Cardiac muscle cell (in vitro differentiated cells and primary cell): ENCODE data around the gene SRR. TPM values are rescaled to one million over a fixed set of nuclear protein-coding genes. Genes with fewer than 3 reads are reported as not detected.
"Not testable (repeated sequence)": the region's sequence is repeated elsewhere in the genome, so short reads cannot be mapped to it uniquely, and the experiment has no call there.

Experiments
- DNase-seq, 2 donors: peaks; one replicate each; pipeline versions ENCODE4 v3.0.0 to v3.0.0-alpha.2; 2010 to 2017; ENCODE audit warnings: low read depth in 1 of 2, low spot score in 1 of 2
- H3K27ac ChIP-seq: fragments of 200-600 bp; sonication (generic); 2 replicates; pipeline ENCODE4 v1.5.1; 2016
- H3K27me3 ChIP-seq: fragments of 200-600 bp; sonication (generic); 2 replicates; pipeline ENCODE4 v1.6.0; 2016; ENCODE audit warnings: control low read depth
- H3K36me3 ChIP-seq: fragments of 200-600 bp; sonication (generic); 2 replicates; pipeline ENCODE4 v1.5.1; 2016; ENCODE audit warnings: control low read depth
- H3K4me1 ChIP-seq: fragments of 200-600 bp; sonication (generic); 2 replicates; pipeline ENCODE4 v1.8.1; 2017; ENCODE audit warnings: low read depth, mild to moderate bottlenecking, mixed run types
- H3K4me3 ChIP-seq: fragments of 200-600 bp; sonication (generic); 2 replicates; pipeline ENCODE4 v1.5.1; 2016; ENCODE audit warnings: mild to moderate bottlenecking
- H3K9me3 ChIP-seq: fragments of 200-600 bp; sonication (generic); 2 replicates; pipeline ENCODE4 v1.5.1; 2017; ENCODE audit warnings: low read depth, mild to moderate bottlenecking, control low read depth
- polyA plus RNA-seq: library from polyadenylated mRNA; unstranded; fragments of >200 nt; fragmentation: Nextera tagmentation; extraction: Ambion mirVana; gene quantifications from 2 replicates; pipeline ENCODE4 v1.2.1, GENCODE V29; 2016
- total RNA-seq: library from RNA; depleted of rRNA; stranded (reverse); fragments of >200 nt; gene quantifications from 2 replicates; pipeline ENCODE4 v1.2.3, GENCODE V29; 2016
- TF ChIP-seq, protein P1 (sequence below): IDR thresholded peaks from 2 replicates; pipeline ENCODE4 v1.5.1; 2012; ENCODE audit warnings: low read depth, mild to moderate bottlenecking, low read length

Gene SRR
- total and polyA plus RNA-seq, 2 experiments from 2014 or later = 27.7 to 49.9 TPM

DNA sequence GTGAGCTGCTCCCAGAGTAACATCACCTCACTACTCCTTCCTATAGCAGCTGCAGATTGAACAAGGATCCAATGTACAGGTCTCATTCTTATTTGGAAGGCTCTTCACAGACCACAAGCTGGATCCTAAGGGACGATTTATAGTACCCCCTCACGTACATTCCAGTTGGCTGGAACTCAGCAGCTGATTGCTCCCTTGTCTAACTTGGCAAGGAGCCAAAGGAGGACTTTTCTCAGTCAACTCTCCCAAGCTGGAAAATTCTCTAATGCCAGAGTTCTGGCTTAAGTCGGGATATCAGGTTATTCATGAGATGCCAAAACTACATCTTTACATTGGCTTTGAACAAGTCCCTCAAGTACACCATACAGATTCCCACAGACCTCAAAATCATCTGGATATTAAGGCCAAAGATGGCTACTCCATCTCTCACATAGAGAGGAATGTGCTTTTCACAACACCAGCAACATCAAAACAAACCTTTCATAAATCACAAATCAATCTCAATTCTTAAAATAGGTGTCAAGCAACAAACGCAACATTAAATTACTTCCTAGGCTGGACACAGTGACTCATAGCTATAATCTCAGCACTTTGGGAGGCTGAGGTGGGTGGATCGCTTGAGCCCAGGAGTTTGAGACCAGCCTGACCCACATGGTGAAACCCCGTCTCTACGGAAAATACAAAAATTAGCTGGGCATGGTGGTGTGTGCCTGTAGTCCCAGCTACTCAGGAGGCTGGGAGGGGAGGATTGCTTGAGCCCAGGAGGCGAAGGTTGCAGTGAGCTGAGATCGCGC, 39.5 kb upstream of the SRR start:
- Histone ChIP-seq H3K4me1 (peaks cover 27% of the 10 kb centered on the region), H3K27me3 (no peaks in the 10 kb centered on the region), H3K9me3 (no peaks in the 10 kb centered on the region), H3K4me3 (no peak overlapping the region), H3K27ac (no peak overlapping the region), H3K36me3 (no peaks in the 10 kb centered on the region)
- peak; percentile 52 to 58 for DNase-seq
- TF ChIP-seq, protein P1, sequence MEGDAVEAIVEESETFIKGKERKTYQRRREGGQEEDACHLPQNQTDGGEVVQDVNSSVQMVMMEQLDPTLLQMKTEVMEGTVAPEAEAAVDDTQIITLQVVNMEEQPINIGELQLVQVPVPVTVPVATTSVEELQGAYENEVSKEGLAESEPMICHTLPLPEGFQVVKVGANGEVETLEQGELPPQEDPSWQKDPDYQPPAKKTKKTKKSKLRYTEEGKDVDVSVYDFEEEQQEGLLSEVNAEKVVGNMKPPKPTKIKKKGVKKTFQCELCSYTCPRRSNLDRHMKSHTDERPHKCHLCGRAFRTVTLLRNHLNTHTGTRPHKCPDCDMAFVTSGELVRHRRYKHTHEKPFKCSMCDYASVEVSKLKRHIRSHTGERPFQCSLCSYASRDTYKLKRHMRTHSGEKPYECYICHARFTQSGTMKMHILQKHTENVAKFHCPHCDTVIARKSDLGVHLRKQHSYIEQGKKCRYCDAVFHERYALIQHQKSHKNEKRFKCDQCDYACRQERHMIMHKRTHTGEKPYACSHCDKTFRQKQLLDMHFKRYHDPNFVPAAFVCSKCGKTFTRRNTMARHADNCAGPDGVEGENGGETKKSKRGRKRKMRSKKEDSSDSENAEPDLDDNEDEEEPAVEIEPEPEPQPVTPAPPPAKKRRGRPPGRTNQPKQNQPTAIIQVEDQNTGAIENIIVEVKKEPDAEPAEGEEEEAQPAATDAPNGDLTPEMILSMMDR = no peak

DNA sequence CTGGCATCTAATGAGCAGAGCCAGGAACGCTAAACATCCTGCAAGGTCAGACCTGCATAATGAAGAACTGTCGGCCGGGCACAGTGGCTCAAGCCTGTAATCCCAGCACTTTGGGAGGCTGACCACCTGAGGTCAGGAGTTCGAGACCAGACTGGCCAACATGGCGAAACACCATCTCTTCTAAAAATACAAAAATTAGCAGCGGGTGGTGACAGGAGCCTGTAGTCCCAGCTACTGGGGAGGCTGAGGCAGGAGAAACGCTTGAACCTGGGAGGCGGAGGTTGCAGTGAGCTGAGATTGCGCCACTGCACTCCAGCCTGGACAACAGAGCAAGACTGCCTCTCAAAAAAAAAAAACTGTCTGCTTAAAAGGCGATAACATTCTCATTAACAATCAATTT, 38.6 kb upstream of the SRR start:
- H3K4me3 ChIP-seq, H3K27ac ChIP-seq, H3K36me3 ChIP-seq, H3K27me3 ChIP-seq, DNase-seq, H3K9me3 ChIP-seq: not testable (repeated sequence)
- H3K4me1 ChIP-seq = peaks cover 27% of the 10 kb centered on the region

DNA sequence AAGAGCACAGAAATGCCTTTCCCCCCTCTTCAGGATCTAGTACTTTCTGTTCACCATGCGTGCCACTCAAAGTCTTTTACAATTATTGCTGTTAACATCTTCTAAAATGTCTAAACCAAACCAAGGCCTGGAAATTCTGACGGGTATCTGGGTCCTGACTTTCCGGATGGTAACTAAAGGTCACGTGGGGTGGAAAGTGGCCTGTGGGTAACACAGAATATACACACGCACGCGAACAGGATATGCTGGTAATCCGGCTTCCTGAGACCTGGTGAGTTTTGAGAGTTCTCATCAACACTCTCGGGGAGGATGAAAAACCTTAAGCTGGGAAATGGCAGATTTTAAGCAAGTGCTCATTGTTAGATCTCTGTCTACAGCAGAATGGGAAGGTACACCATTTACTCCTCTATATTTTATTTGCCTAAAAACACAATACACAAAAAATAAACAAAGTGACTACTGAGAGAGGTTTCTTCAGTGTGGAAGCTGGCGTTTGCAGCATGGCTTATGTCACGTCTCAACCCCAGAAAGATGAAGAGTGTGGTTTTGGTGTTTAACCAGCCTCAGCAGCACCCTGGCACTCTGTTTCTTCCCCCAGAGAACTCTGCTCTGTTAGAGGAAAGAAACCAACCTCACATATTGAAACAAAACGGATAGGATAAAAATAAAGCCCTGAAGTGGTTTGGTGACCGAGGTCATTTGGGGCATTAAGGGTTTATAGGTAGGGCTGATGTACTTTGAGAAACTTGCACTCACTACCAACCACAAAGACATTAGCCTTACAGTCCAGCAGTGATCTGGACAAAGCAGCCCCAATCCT, 37.5 kb upstream of the SRR start:
- DNase-seq = no peak
- Histone ChIP-seq H3K27me3 (no peaks in the 10 kb centered on the region), H3K27ac (peak overlapping the region; percentile 72), H3K4me3 (no peak overlapping the region), H3K36me3 (no peaks in the 10 kb centered on the region), H3K4me1 (peaks cover 27% of the 10 kb centered on the region), H3K9me3 (no peaks in the 10 kb centered on the region)
- TF ChIP-seq, protein P1 = no peak

DNA sequence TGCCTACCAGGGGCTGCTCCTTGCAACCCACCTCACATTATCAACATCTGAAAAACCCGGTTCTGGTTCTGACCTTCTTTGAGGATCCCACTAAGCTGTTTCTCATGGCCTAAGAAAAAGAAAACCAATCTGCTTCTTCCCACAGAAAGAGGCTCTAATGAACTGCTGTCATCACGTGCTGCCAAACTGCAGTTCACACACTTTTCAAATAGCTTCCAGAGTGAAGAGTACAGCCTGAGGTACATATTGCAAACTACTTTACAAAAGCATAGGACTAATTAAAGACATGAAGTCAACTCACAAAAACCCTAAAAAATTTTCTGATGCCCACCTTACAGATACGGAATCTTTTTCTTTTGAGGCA, 36.9 kb upstream of the SRR start:
- peak in 1 of 2 donors; percentile 59 for DNase-seq

DNA sequence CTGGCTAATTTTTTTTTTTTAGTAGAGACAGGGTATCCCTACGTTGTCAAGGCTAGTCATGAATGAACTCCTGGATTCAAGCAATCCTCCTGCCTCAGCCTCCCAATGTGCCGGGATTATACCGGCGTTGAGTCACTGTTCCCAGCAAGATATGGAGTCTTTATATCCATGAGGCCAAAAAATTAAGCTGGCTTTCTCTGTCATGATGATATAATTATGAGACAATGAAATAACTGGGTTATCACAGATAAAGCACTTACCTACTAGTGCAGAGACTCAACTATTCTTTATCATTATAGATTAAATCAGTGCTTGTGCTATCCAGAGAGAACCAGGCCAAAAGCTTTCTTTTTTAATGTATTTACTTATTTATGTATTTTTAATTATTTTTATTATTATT, 36.4 kb upstream of the SRR start:
- H3K4me1 ChIP-seq = peaks cover 27% of the 10 kb centered on the region
- TF ChIP-seq, protein P1 = no peak
- H3K9me3 ChIP-seq = no peaks in the 10 kb centered on the region
- DNase-seq = peak in 1 of 2 donors; percentile 35
- H3K27ac ChIP-seq = peak overlapping the region; percentile 72
- no peaks in the 10 kb centered on the region for H3K27me3 ChIP-seq
- H3K4me3 ChIP-seq = no peak overlapping the region
- peaks cover 4% of the 10 kb centered on the region for H3K36me3 ChIP-seq

More for the DNA sequence above, 36.9 kb upstream of the SRR start:
- Histone ChIP-seq H3K9me3 (no peaks in the 10 kb centered on the region), H3K27me3 (no peaks in the 10 kb centered on the region), H3K4me1 (peaks cover 27% of the 10 kb centered on the region), H3K4me3 (no peak overlapping the region), H3K27ac (peak overlapping the region; percentile 72), H3K36me3 (peaks cover 2% of the 10 kb centered on the region)
- TF ChIP-seq, protein P1 = no peak
